Immature natural killer cell (primary cell): Measurements from ENCODE around the gene CELF2. TPM values are rescaled to one million over a fixed set of nuclear protein-coding genes. Genes with fewer than 3 reads are reported as not detected.

Experiments used
- DNase-seq, 3 donors: peaks; one replicate each; pipeline ENCODE4 v3.0.0; 2022; ENCODE audit warnings: mixed read lengths in 1 of 3
- H3K27ac Mint-ChIP-seq, 6 donors: one replicate each; pipeline ENCODE4 v1.8.0; 2020; ENCODE audit warnings: mixed read lengths in 6 of 6, mild to moderate bottlenecking in 5 of 6, inconsistent platforms in 4 of 6, moderate library complexity in 3 of 6
- H3K27me3 Mint-ChIP-seq, 3 donors: one replicate each; pipeline ENCODE4 v1.8.0; 2020 to 2021; ENCODE audit warnings: low read depth in 3 of 3, mild to moderate bottlenecking in 3 of 3, mixed read lengths in 3 of 3, moderate library complexity in 3 of 3, inconsistent platforms in 1 of 3
- H3K36me3 Mint-ChIP-seq, 3 donors: one replicate each; pipeline ENCODE4 v1.8.0; 2020; ENCODE audit warnings: mixed read lengths in 3 of 3, inconsistent platforms in 2 of 3, mild to moderate bottlenecking in 2 of 3
- H3K4me1 Mint-ChIP-seq, 2 donors: one replicate each; pipeline ENCODE4 v1.8.0; 2020; ENCODE audit warnings: inconsistent platforms in 2 of 2, mild to moderate bottlenecking in 2 of 2, mixed read lengths in 2 of 2, moderate library complexity in 1 of 2
- H3K4me3 Mint-ChIP-seq, 5 donors: one replicate each; pipeline ENCODE4 v1.8.0; 2020; ENCODE audit warnings: mild to moderate bottlenecking in 5 of 5, mixed read lengths in 5 of 5, inconsistent platforms in 3 of 5, moderate library complexity in 3 of 5
- H3K9me3 Mint-ChIP-seq, 6 donors: one replicate each; pipeline ENCODE4 v1.8.0; 2020; ENCODE audit warnings: mild to moderate bottlenecking in 6 of 6, mixed read lengths in 6 of 6, inconsistent platforms in 4 of 6, moderate library complexity in 3 of 6
- polyA plus RNA-seq, 3 donors: library from polyadenylated mRNA; unstranded; fragments of 300-500 nt; fragmentation: Illumina TruSeq; gene quantifications; one replicate each; pipeline ENCODE4 v1.2.3, GENCODE V29; 2021

The CELF2 gene
- polyA plus RNA-seq, 3 donors from 2014 or later, result 64.2 to 174 (median 95.4) TPM

DNA sequence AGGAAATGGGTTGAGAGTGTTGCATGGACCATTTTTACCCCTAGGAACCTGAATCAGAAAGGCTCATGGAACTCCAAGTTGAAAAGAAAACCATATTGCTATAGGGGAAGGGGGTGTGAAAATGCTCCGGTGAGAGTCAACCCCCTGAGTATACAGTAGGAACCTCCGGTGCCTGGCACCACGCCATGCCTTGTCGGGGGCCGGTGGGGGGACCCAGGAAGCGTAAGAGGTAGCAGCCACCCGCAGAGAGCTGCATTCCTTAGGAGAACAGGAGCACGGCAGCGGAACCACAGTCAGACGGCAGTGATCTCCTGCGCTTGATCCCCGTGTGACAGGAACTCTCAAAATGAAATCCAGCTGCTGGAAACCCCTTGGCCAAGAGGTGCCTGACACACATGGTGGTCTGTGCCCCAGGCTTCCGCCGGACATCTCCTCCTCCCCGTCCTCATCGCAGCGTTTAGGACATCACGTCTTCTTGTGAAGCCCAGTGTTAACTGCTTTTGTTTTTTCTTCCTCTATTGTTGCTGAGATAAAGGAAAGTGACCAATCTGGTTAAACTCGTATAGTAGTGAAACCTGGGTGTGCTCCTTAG is 186.8 kb downstream of the CELF2 start:
- Mint-ChIP-seq H3K9me3 (peaks cover 0 to 2% (median 0%) of the 10 kb centered on the region in 6 donors), H3K36me3 (peaks cover 31 to 66% (median 45%) of the 10 kb centered on the region in 3 donors), H3K27ac (peak overlapping the region in 4 of 6 donors; percentile 89 to 97 (median 96)), H3K4me1 (peaks cover 0 to 100% of the 10 kb centered on the region in 2 donors), H3K4me3 (peak overlapping the region; percentile 69 to 81 (median 78)), H3K27me3 (peaks cover 4 to 64% (median 37%) of the 10 kb centered on the region in 3 donors)
- peak; percentile 67 to 73 (median 70) for DNase-seq

DNA sequence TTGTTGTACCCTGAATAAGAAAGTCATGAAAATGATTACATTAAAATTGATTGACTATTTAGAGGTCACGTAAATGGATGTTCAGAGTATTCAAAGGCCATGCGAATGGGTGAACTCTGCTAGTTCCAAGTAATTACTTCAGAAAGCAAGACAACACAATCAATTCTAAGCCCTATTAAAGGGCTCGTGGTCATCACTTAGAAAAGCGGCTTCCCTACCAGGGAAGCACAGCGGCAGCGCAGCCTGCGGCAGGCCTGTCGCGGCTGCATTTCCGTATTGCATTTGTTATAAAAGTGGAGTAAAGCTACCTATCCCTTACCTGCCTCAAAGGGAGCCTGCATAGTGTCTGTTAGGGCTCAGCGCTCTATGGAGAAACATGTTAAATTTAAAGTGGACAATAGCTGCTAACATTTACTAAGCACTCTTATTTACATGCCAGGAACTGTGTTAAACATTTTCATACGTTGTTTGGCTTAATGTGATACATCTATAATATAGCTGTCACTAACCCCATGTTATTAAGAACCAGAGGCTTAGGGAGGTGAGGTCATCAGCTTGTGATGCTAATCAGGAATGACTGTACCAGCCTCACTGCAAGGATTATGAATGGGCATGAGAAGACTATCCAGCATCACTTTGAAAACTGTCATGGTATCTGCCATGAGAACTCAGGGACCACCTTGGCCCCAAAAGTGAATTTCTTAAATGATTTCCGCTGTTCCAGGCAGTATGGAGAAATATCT is 187.5 kb downstream of the CELF2 start:
- peak overlapping the region; percentile 69 to 81 (median 78) for H3K4me3 Mint-ChIP-seq
- H3K27ac Mint-ChIP-seq, result peak overlapping the region in 4 of 6 donors; percentile 89 to 97 (median 96)
- H3K27me3 Mint-ChIP-seq, result peaks cover 4 to 71% (median 40%) of the 10 kb centered on the region in 3 donors
- peaks cover 0 to 2% (median 0%) of the 10 kb centered on the region in 6 donors for H3K9me3 Mint-ChIP-seq
- peaks cover 0 to 100% of the 10 kb centered on the region in 2 donors for H3K4me1 Mint-ChIP-seq
- no peak for DNase-seq
- peaks cover 25 to 60% (median 40%) of the 10 kb centered on the region in 3 donors for H3K36me3 Mint-ChIP-seq

DNA sequence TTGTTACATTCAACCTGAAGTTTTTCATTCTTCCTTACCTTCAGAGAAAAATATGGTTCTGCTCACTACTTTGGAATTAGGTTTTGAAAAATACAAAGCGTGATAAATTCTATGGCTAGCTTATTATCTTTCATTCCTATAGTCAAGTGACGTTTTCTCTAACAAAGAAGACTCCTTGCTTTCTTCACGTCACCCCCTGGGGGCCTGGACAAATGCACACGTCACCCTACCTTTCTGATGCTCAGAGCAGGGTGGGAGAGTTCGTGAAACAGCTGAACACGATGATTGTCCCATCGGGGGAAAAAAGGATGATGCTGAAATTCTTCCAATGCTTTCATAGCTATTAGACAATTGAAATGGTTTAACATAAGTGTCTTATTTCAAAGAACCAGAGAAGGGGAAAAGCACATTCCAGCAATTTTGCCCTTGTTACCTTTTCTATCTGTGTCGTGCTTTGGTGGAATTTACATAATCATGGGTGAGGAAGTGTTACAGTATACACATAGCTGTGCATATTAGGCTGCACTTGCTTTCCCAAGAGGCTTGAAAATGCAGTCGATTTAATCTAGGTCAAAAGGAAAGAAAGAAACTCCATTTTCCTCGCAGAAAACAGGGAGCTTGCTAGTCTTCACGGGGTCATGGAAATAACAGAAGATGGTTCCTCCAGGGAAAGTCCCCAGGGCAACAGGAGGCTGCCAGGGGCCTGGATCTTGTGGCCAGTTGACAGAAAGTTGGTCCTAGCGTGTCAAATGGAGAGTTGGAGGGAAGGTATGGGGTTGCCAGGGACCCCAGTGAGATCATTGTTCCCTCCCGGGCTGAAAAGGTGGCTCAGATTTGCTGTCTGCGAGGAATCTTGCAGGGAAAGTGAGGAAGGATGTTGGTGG is 189.2 kb downstream of the CELF2 start:
- no peak for DNase-seq
- Mint-ChIP-seq H3K4me1 (peaks cover 0 to 100% of the 10 kb centered on the region in 2 donors), H3K27ac (peak overlapping the region in 4 of 6 donors; percentile 91 to 97 (median 96)), H3K4me3 (peak overlapping the region; percentile 33 to 83 (median 79)), H3K9me3 (no peaks in the 10 kb centered on the region), H3K27me3 (peaks cover 4 to 73% (median 44%) of the 10 kb centered on the region in 3 donors), H3K36me3 (peaks cover 13 to 43% (median 29%) of the 10 kb centered on the region in 3 donors)

DNA sequence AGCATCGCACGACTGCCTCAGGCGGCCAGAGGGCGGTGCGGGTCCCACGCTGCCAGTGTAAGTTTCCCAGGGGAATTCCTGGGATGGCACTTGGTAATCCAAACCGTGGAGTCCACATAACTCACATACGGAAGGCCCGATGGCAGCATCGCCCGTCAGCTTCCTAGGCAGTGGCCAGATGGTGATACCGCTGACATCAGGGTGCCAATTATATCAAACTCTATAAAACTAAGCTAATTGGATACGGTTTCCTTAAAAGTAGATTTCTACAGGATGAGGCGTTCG is 189.8 kb downstream of the CELF2 start:
- Mint-ChIP-seq H3K9me3 (no peaks in the 10 kb centered on the region), H3K4me1 (peaks cover 0 to 100% of the 10 kb centered on the region in 2 donors), H3K27ac (peak overlapping the region in 4 of 6 donors; percentile 91 to 97 (median 96)), H3K36me3 (peaks cover 11 to 37% (median 27%) of the 10 kb centered on the region in 3 donors), H3K4me3 (peak overlapping the region; percentile 79 to 83 (median 80)), H3K27me3 (peaks cover 4 to 74% (median 40%) of the 10 kb centered on the region in 3 donors)
- no peak for DNase-seq

DNA sequence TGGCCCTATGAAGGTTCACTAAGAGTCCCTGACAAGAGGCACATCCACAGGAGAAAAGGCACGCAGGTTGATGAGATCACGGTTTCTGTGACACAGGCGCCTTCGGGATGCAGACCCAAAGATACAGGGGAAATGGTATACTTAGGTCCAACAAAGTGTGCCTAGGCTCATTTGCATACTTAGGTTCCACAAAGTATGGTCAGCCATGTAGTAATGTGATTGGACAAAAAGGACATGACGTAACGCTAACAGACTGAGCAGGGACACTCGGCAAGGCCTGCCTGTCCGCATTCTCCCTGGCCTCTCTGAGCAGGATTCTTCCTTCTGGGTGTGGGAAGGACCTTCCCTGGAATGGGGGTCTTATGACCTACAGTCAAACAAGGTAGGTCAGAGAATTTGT is 190.6 kb downstream of the CELF2 start:
- Mint-ChIP-seq H3K27me3 (peaks cover 0 to 67% (median 32%) of the 10 kb centered on the region in 3 donors), H3K4me3 (peak overlapping the region; percentile 79 to 83 (median 80)), H3K27ac (peak overlapping the region in 4 of 6 donors; percentile 91 to 97 (median 96)), H3K4me1 (peaks cover 0 to 100% of the 10 kb centered on the region in 2 donors), H3K9me3 (no peaks in the 10 kb centered on the region), H3K36me3 (peaks cover 11 to 32% (median 20%) of the 10 kb centered on the region in 3 donors)
- DNase-seq, result no peak

DNA sequence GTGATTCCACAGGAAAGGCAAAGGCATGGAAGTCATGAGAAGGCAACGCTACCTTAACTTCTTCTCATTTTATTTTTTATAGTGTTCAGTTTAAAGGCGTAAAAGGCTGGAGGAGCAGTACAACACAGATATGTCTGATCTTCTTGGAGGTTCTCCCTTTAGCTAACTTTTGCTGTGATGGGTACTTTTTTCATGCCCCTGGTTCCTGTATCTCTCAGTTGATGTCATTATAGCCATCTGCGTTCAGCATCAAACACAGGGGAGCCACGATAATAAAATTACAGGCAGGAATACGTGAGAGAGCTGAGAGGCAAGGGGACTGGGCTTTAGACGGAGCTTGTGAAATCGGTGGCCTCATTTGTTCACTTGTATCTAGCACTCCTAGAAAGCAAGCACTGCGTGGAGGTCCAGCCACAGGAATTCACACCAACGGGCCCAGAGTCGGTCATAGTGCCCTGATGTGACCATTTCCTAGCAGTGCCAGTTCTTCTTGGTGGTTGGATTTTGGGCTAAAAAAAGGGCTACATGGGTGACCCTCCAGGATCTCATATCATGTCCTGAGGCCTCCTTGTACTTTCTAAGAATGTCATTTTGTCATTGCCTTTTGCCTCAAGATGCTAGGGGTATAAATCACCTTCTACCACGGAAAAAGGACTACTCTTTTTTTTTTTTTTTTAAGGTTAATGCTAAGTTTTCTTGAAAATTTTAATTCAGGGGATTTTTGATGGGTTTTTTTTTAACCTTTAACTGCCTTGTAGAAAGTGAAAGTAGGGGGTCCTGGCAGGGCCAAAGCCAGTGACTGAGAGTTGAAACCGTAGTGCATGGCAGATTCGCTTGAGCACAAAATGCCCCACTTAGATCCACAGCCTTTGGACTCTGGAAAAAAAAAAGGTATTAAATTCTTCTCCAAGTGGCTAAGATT is 191.5 kb downstream of the CELF2 start:
- Mint-ChIP-seq H3K4me3 (peak overlapping the region; percentile 79 to 83 (median 80)), H3K27ac (peak overlapping the region in 4 of 6 donors; percentile 91 to 97 (median 96))

DNA sequence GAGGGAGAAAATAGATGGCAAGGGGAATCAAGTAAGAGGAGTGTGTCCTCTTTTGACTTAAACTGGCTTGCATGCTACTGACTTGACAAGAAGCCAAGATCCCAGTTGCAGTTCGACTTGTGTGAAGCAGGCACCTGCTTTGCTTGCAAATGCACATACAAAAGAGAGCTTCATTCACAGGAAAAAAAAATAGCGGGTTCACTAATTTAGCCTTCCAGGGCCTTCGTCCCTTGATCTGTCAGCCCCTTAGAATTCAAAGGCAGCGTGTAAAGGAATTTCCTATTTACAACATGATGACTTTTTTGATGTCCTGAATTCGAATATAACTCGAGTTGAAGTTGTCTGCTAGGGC is 192.1 kb downstream of the CELF2 start:
- Mint-ChIP-seq H3K27me3 (peaks cover 0 to 54% (median 23%) of the 10 kb centered on the region in 3 donors), H3K36me3 (peaks cover 10 to 20% (median 12%) of the 10 kb centered on the region in 3 donors), H3K9me3 (no peaks in the 10 kb centered on the region), H3K27ac (peak overlapping the region in 4 of 6 donors; percentile 91 to 97 (median 96)), H3K4me3 (peak overlapping the region; percentile 79 to 83 (median 80)), H3K4me1 (peaks cover 0 to 100% of the 10 kb centered on the region in 2 donors)
- no peak for DNase-seq

More for the DNA sequence above, 191.5 kb downstream of the CELF2 start:
- Mint-ChIP-seq H3K4me1 (peaks cover 0 to 100% of the 10 kb centered on the region in 2 donors), H3K27me3 (peaks cover 0 to 60% (median 27%) of the 10 kb centered on the region in 3 donors), H3K36me3 (peaks cover 9 to 25% (median 13%) of the 10 kb centered on the region in 3 donors), H3K9me3 (no peaks in the 10 kb centered on the region)
- DNase-seq, result peak; percentile 56 to 61 (median 60)

DNA sequence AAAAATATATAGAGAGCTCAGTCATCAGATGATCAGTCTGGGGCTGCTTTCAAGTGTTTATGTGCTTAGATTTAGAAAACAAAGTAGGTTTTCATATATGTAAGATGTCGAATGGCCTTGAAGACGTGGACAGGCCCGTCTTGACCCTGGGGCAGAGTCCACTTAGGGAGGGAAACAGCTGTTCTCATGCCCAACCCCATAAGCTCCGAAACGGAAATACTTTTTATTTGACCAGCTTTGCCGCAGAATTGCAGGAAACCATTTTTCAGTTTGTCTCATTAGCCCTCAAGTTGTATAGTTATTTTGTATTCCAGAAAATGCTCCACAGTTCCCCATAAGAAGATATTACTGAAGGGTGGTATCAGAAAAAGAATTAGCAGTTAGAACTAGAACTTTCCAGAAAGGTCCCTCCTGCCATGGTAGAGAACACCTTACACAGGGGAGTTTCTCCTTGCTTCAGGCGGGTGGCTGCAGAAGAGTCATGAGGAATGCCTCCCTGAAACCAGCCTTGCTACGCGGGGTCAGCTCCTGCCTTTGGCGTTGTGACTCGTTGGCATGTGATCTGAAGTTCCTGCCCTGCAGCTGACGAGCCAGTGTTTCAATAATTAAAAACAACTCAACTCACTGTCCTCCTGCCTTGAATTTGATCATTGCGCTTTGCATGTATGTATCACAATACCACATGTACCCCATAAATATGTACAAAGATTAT is 192.7 kb downstream of the CELF2 start:
- Mint-ChIP-seq H3K36me3 (peaks cover 12 to 25% (median 14%) of the 10 kb centered on the region in 3 donors), H3K4me3 (peak overlapping the region; percentile 79 to 83 (median 80)), H3K27me3 (peaks cover 0 to 51% (median 22%) of the 10 kb centered on the region in 3 donors), H3K27ac (peak overlapping the region in 4 of 6 donors; percentile 91 to 97 (median 96)), H3K9me3 (no peaks in the 10 kb centered on the region), H3K4me1 (peaks cover 0 to 100% of the 10 kb centered on the region in 2 donors)
- no peak for DNase-seq

DNA sequence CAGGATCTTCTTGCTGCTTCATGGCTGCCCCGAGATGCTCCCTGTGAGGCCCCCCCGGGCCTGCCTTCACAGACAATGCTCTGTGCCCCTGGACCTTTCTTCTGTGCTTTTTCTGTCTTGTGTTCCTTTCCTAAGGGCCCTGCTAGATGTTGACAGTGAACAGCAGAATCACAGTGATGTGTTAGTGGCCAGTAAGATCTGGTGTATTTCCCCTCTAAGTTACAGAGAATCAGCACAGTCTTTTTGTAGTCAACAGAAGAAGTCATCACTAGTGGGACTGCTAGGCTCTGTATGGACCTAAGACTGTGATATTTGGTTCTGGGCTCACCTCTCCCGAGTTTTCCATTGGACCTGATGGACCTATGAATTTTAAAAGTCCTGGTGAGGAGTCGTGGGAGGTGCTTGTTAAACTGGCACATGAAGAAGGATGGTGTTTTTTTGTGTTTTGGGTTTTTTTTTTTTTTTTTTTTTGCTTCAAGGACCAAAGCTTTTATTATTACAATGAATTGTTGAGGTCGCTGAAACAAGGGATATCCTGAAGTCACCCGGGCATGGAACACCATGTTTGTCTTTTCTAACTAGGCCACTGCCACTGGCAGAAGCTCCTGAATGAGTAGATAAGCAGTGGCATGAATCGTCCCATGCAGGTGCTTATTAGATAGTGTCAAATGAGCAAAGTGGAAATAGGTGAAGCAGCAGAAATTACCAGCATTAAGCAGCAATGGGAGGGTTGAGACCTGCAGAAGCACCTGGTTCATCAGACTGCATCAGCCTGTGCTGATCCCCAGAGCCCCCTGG is 194.8 kb downstream of the CELF2 start:
- no peaks in the 10 kb centered on the region for H3K9me3 Mint-ChIP-seq
- H3K4me3 Mint-ChIP-seq, result peak overlapping the region; percentile 36 to 83 (median 80)
- peaks cover 0 to 100% of the 10 kb centered on the region in 2 donors for H3K4me1 Mint-ChIP-seq
- peaks cover 6 to 14% (median 11%) of the 10 kb centered on the region in 3 donors for H3K36me3 Mint-ChIP-seq
- peaks cover 0 to 38% (median 16%) of the 10 kb centered on the region in 3 donors for H3K27me3 Mint-ChIP-seq
- H3K27ac Mint-ChIP-seq, result peak overlapping the region in 4 of 6 donors; percentile 91 to 97 (median 96)
- no peak for DNase-seq

DNA sequence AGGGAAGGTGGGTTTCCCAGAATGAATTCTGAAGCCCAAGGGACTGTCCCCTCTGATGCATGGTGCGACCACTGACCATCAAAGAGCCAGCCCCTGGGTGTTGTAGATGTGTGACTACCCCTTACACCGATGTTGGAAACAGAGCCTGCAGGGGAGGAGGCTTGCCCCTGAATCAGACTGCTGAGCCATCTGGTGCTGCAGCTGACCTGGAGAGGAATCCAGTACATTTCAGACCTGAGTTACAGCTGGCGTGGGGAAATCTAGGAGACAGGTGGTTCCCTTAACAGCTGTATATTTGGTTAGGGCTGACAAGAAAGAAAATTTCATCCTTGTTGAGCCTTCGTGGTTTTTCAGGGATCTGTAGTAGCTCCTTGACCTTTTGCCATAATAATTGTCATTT is 195.5 kb downstream of the CELF2 start:
- Mint-ChIP-seq H3K27ac (peak overlapping the region in 4 of 6 donors; percentile 90 to 97 (median 96)), H3K4me1 (peaks cover 0 to 100% of the 10 kb centered on the region in 2 donors), H3K27me3 (peaks cover 0 to 33% (median 16%) of the 10 kb centered on the region in 3 donors), H3K4me3 (peak overlapping the region in 4 of 5 donors; percentile 7 to 83 (median 48)), H3K36me3 (peaks cover 8 to 16% (median 13%) of the 10 kb centered on the region in 3 donors), H3K9me3 (no peaks in the 10 kb centered on the region)
- DNase-seq, result no peak

DNA sequence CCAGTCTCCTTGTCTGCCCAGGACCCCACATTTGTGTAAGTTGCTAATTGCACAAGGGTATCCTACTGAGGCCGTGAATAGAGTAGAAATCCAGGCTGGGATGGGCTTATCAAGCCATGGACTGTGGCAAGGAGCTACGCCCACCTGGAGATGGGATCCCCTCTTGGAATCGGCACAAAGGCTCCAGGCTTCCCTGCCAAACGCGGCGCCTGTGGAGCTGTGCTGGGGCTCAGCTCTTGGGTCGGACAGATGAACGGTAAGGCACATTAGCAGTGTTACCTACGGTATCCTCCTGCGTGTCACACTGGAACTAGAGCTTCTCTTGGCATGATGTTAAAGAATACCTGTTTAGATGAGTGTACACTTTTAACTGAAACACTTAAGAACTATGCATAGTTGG is 196.7 kb downstream of the CELF2 start:
- Mint-ChIP-seq H3K4me3 (peak overlapping the region; percentile 0 to 42 (median 19)), H3K27ac (peak overlapping the region in 4 of 6 donors; percentile 85 to 96 (median 92)), H3K27me3 (peaks cover 0 to 20% (median 10%) of the 10 kb centered on the region in 3 donors), H3K4me1 (peaks cover 0 to 98% of the 10 kb centered on the region in 2 donors), H3K9me3 (no peaks in the 10 kb centered on the region), H3K36me3 (peaks cover 11 to 21% (median 17%) of the 10 kb centered on the region in 3 donors)
- no peak for DNase-seq
